ENCODE data around the gene KCTD3. TPM values are rescaled to one million over a fixed set of nuclear protein-coding genes. Genes with fewer than 3 reads are reported as not detected.
A peak's percentile ranks its signal among the peaks of the same experiment; 100 is the strongest.

KCTD3 gene
- total RNA-seq, 1 experiment from 2014 or later = 46.7 TPM

DNA sequence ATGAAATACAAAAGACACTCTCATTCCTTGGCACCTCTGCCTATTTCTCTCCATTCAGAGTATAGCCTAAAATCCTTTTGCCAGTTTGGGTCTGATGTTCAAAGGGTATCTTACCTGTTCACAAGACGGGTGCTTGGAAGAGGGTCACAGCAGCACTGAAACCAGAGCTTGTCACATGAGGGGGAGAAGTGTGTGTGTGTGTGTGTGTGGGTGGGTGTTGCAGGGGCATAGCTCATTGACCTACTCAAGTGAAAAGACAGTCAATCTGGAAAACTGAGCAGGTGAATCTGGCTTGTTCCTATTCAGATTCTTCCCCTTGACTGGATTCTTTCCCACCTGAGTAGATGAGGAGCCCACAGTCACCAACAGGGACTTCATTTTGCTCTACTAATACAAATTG lies 63.9 kb downstream of the KCTD3 start (continued):
- TF ChIP-seq, protein P1, sequence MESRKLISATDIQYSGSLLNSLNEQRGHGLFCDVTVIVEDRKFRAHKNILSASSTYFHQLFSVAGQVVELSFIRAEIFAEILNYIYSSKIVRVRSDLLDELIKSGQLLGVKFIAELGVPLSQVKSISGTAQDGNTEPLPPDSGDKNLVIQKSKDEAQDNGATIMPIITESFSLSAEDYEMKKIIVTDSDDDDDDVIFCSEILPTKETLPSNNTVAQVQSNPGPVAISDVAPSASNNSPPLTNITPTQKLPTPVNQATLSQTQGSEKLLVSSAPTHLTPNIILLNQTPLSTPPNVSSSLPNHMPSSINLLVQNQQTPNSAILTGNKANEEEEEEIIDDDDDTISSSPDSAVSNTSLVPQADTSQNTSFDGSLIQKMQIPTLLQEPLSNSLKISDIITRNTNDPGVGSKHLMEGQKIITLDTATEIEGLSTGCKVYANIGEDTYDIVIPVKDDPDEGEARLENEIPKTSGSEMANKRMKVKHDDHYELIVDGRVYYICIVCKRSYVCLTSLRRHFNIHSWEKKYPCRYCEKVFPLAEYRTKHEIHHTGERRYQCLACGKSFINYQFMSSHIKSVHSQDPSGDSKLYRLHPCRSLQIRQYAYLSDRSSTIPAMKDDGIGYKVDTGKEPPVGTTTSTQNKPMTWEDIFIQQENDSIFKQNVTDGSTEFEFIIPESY (IDR thresholded peaks at IDR 0.05; ENCODE audit: extremely low read depth, insufficient replicate concordance, low read length) = no peak
- TF ChIP-seq CBX3 (IDR thresholded peaks at IDR 0.05; ENCODE audit: low read depth) (no peak), FOSL1 (IDR thresholded peaks at IDR 0.05; ENCODE audit: low read depth) (no peak)

DNA sequence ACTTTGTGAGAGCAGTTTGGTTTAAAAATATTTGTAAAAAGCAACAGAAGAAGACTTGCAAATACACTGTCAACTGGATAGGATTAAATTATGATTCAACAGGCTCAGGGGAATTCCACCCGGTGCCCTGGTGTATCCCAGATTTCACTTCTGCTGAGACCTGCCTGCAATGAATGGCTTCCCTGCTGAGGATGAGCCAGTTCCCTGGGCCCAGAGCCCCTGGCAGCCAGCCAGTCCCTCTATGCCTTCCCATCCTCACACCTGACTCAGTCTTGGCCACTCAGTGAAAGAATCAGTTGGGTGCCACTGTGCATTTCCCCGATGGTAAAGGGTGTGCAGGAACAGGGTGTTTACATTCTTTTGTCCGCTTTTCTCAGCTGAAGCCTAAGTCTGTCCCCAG lies 64.4 kb downstream of the KCTD3 start:
- ATAC-seq = peak; percentile 50
- peaks cover 0 to 3% of the 10 kb centered on the region in 2 experiments; a peak in 1 of 4 replicates for H3K4me1 ChIP-seq (ENCODE audit: control insufficient read depth in 1 of 2, insufficient read depth in 2 of 2, low read length in 2 of 2)

More for the DNA sequence above, 64.4 kb downstream of the KCTD3 start:
- Histone ChIP-seq H3K27ac (ENCODE audit: low read depth, low read length) (no peak overlapping the region), H3K4me3 (replicated peaks in 1 of 2; ENCODE audit: low read depth in 1 of 2, low read length in 2 of 2) (no peak overlapping the region), H3K4me2 (ENCODE audit: low read length) (no peak overlapping the region), H3K79me2 (ENCODE audit: insufficient read depth, low read length) (no peaks in the 10 kb centered on the region), H3K9ac (ENCODE audit: low read length) (no peak overlapping the region), H3K36me3 (ENCODE audit: control insufficient read depth in 1 of 2, insufficient read depth in 2 of 2, low read length in 2 of 2) (no peaks in the 10 kb centered on the region), H2AFZ (ENCODE audit: low read depth, low read length, poor library complexity, severe bottlenecking) (no peak overlapping the region), H3K9me2 (ENCODE audit: insufficient read depth) (no peaks in the 10 kb centered on the region), H3K9me3 (ENCODE audit: control insufficient read depth in 1 of 2, insufficient read depth in 1 of 2, low read depth in 1 of 2, low read length in 2 of 2) (no peaks in the 10 kb centered on the region), H4K20me1 (ENCODE audit: insufficient read depth) (no peaks in the 10 kb centered on the region), H3K27me3 (ENCODE audit: insufficient read depth, low read length) (no peaks in the 10 kb centered on the region)
- intact Hi-C loops (cut with micrococcal nuclease) = no loop called here
- TF ChIP-seq JUND (IDR thresholded peaks at IDR 0.05) = no peak
- TF ChIP-seq, protein P2, sequence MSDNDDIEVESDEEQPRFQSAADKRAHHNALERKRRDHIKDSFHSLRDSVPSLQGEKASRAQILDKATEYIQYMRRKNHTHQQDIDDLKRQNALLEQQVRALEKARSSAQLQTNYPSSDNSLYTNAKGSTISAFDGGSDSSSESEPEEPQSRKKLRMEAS (IDR thresholded peaks at IDR 0.05) = no peak
- no peak for TF ChIP-seq RAD21 (IDR thresholded peaks at IDR 0.05; ENCODE audit: low read depth)
- TF ChIP-seq FOSL1 (IDR thresholded peaks at IDR 0.05; ENCODE audit: low read depth) = no peak
- TF ChIP-seq EGR1 (IDR thresholded peaks at IDR 0.05; ENCODE audit: low read depth) = no peak
- no peak for TF ChIP-seq ELF1 (IDR thresholded peaks at IDR 0.05; ENCODE audit: borderline replicate concordance, low read depth)
- ChIA-PET RAD21 (ENCODE audit: low non-redundant PET in 1 of 2, low total read pairs in 2 of 2, uncharacterized antibody in 2 of 2, unreplicated experiment in 2 of 2) (no interaction called here), POLR2A (no interaction called here), CTCF (no interaction called here)
- no TSS peak for BruUV-seq (replicated peaks)
- DNase-seq (ENCODE audit: low read depth, low spot score) = no peak
